ENCODE results near the gene RO60.
A peak's percentile ranks its signal among the peaks of the same experiment; 100 is the strongest.

RO60 gene

DNA sequence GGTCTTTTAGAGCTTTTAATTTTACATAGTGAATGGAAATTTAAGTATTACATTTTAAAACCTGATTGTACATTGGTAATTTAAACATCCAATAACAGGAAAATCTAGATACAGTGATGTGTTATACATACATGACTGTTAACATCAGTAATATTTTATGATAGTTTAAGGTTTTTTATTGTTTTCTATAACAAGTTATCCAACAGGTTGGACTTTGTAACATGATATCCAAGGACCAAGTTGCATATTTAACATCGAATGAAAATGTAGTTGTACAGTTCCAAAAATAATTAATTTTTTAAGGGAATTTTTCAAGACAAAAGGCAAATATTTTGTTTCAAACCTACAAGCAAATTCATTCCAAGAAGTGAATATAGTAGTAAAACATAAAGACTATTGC is 31.5 kb downstream of the RO60 start:
- no peak overlapping the region for H3K27ac ChIP-seq (replicated peaks)
- no peak for DNase-seq (ENCODE audit: low read depth in 1 of 2, low spot score in 1 of 2)
- TF ChIP-seq, protein P1, sequence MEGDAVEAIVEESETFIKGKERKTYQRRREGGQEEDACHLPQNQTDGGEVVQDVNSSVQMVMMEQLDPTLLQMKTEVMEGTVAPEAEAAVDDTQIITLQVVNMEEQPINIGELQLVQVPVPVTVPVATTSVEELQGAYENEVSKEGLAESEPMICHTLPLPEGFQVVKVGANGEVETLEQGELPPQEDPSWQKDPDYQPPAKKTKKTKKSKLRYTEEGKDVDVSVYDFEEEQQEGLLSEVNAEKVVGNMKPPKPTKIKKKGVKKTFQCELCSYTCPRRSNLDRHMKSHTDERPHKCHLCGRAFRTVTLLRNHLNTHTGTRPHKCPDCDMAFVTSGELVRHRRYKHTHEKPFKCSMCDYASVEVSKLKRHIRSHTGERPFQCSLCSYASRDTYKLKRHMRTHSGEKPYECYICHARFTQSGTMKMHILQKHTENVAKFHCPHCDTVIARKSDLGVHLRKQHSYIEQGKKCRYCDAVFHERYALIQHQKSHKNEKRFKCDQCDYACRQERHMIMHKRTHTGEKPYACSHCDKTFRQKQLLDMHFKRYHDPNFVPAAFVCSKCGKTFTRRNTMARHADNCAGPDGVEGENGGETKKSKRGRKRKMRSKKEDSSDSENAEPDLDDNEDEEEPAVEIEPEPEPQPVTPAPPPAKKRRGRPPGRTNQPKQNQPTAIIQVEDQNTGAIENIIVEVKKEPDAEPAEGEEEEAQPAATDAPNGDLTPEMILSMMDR (IDR thresholded peaks at IDR 0.05; ENCODE audit: insufficient read depth, low read length), result no peak
- no peak for TF ChIP-seq SPI1 (IDR thresholded peaks at IDR 0.05; ENCODE audit: borderline replicate concordance, low read depth)
- no peak for TF ChIP-seq POLR2AphosphoS5 (IDR thresholded peaks at IDR 0.05; ENCODE audit: low read depth)
- TF ChIP-seq, protein P2, sequence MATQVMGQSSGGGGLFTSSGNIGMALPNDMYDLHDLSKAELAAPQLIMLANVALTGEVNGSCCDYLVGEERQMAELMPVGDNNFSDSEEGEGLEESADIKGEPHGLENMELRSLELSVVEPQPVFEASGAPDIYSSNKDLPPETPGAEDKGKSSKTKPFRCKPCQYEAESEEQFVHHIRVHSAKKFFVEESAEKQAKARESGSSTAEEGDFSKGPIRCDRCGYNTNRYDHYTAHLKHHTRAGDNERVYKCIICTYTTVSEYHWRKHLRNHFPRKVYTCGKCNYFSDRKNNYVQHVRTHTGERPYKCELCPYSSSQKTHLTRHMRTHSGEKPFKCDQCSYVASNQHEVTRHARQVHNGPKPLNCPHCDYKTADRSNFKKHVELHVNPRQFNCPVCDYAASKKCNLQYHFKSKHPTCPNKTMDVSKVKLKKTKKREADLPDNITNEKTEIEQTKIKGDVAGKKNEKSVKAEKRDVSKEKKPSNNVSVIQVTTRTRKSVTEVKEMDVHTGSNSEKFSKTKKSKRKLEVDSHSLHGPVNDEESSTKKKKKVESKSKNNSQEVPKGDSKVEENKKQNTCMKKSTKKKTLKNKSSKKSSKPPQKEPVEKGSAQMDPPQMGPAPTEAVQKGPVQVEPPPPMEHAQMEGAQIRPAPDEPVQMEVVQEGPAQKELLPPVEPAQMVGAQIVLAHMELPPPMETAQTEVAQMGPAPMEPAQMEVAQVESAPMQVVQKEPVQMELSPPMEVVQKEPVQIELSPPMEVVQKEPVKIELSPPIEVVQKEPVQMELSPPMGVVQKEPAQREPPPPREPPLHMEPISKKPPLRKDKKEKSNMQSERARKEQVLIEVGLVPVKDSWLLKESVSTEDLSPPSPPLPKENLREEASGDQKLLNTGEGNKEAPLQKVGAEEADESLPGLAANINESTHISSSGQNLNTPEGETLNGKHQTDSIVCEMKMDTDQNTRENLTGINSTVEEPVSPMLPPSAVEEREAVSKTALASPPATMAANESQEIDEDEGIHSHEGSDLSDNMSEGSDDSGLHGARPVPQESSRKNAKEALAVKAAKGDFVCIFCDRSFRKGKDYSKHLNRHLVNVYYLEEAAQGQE (IDR thresholded peaks at IDR 0.05; ENCODE audit: insufficient replicate concordance, low read depth), result no peak
- TF ChIP-seq GABPA (IDR thresholded peaks at IDR 0.05; ENCODE audit: low read depth), result no peak
- no peaks in the 10 kb centered on the region for H3K27me3 ChIP-seq (ENCODE audit: insufficient read depth, poor library complexity, severe bottlenecking)
- H3K4me3 ChIP-seq (replicated peaks; ENCODE audit: insufficient read depth, low read length), result no peak overlapping the region

DNA sequence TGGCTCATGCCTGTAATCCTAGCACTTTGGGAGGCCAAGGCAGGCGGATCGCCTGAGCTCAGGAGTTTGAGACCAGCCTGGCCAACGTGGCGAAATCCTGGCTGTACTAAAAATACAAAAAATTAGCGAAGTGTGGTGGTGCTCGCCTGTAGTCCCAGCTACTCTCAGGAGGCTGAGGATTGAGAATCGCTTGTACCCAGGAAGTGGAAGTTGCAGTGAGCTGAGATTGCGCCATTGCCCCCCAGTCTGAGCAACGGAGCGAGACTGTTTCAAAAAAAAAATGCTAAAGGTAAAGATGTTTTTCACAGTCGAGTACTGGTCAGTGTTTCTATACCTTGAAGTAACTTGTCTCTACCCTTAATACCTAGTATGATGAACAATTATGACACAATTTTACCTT is 34.7 kb downstream of the RO60 start:
- H3K4me3 ChIP-seq (replicated peaks; ENCODE audit: insufficient read depth, low read length), result no peak overlapping the region
- TF ChIP-seq SPI1 (IDR thresholded peaks at IDR 0.05; ENCODE audit: borderline replicate concordance, low read depth) (no peak), POLR2AphosphoS5 (IDR thresholded peaks at IDR 0.05; ENCODE audit: low read depth) (no peak), GABPA (IDR thresholded peaks at IDR 0.05; ENCODE audit: low read depth) (no peak)
- TF ChIP-seq, protein P1 (IDR thresholded peaks at IDR 0.05; ENCODE audit: insufficient read depth, low read length), result no peak
- TF ChIP-seq, protein P2 (IDR thresholded peaks at IDR 0.05; ENCODE audit: insufficient replicate concordance, low read depth), result no peak
- H3K27me3 ChIP-seq (ENCODE audit: insufficient read depth, poor library complexity, severe bottlenecking), result no peaks in the 10 kb centered on the region
- H3K27ac ChIP-seq (replicated peaks), result no peak overlapping the region
- DNase-seq (ENCODE audit: low read depth in 1 of 2, low spot score in 1 of 2), result peak in 1 of 2 experiments; percentile 12

DNA sequence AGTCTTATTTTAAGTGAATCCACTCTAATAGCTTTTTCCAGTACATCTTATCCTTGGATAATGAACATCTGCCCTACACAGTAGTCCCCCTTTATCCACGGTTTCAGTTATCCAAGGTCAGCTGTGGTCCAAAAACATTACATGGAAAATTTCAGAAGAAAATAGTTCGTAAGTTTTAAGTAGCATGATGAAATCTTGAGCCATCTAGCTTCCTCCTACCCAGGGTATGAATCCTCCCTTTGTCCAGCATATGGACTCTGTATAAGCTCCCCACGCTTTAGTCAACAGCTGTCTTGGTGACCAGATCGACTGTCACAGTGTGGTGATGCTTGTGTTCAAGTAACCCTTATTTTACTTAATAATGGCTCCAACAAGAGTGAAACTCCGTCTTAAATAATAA is 43.2 kb downstream of the RO60 start:
- TF ChIP-seq GABPA (IDR thresholded peaks at IDR 0.05; ENCODE audit: low read depth) (no peak), POLR2AphosphoS5 (IDR thresholded peaks at IDR 0.05; ENCODE audit: low read depth) (no peak), SPI1 (IDR thresholded peaks at IDR 0.05; ENCODE audit: borderline replicate concordance, low read depth) (no peak)
- TF ChIP-seq, protein P1 (IDR thresholded peaks at IDR 0.05; ENCODE audit: insufficient read depth, low read length), result no peak
- TF ChIP-seq, protein P2 (IDR thresholded peaks at IDR 0.05; ENCODE audit: insufficient replicate concordance, low read depth), result no peak
- Histone ChIP-seq H3K27me3 (ENCODE audit: insufficient read depth, poor library complexity, severe bottlenecking) (no peaks in the 10 kb centered on the region), H3K4me3 (replicated peaks; ENCODE audit: insufficient read depth, low read length) (no peak overlapping the region), H3K27ac (replicated peaks) (no peak overlapping the region)
- no peak for DNase-seq (ENCODE audit: low read depth in 1 of 2, low spot score in 1 of 2)
